Measurements from ENCODE around the gene TNFRSF14.

DNA sequence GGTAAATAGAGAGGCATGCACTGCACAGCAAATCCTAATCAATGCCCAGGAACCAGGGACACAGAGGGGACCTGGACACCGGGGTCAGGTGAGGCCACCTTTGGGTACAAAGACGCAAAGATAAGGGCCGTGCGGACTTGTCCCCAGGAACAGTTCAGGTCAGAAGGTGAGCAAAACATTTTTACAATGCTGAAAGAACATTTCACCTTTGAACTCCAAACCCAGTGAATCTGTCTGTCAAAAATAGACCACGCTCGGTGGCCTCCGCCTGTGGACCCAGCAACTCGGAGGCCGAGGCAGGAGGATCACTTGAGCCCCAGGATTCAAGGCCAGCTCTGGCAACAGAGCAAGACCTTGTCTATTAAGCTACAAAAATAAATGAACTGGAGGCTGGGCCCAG lies 15.2 kb downstream of the TNFRSF14 start:
- TF ChIP-seq, protein P1, sequence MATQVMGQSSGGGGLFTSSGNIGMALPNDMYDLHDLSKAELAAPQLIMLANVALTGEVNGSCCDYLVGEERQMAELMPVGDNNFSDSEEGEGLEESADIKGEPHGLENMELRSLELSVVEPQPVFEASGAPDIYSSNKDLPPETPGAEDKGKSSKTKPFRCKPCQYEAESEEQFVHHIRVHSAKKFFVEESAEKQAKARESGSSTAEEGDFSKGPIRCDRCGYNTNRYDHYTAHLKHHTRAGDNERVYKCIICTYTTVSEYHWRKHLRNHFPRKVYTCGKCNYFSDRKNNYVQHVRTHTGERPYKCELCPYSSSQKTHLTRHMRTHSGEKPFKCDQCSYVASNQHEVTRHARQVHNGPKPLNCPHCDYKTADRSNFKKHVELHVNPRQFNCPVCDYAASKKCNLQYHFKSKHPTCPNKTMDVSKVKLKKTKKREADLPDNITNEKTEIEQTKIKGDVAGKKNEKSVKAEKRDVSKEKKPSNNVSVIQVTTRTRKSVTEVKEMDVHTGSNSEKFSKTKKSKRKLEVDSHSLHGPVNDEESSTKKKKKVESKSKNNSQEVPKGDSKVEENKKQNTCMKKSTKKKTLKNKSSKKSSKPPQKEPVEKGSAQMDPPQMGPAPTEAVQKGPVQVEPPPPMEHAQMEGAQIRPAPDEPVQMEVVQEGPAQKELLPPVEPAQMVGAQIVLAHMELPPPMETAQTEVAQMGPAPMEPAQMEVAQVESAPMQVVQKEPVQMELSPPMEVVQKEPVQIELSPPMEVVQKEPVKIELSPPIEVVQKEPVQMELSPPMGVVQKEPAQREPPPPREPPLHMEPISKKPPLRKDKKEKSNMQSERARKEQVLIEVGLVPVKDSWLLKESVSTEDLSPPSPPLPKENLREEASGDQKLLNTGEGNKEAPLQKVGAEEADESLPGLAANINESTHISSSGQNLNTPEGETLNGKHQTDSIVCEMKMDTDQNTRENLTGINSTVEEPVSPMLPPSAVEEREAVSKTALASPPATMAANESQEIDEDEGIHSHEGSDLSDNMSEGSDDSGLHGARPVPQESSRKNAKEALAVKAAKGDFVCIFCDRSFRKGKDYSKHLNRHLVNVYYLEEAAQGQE (IDR thresholded peaks at IDR 0.05) = no peak
- TF ChIP-seq, protein P2, sequence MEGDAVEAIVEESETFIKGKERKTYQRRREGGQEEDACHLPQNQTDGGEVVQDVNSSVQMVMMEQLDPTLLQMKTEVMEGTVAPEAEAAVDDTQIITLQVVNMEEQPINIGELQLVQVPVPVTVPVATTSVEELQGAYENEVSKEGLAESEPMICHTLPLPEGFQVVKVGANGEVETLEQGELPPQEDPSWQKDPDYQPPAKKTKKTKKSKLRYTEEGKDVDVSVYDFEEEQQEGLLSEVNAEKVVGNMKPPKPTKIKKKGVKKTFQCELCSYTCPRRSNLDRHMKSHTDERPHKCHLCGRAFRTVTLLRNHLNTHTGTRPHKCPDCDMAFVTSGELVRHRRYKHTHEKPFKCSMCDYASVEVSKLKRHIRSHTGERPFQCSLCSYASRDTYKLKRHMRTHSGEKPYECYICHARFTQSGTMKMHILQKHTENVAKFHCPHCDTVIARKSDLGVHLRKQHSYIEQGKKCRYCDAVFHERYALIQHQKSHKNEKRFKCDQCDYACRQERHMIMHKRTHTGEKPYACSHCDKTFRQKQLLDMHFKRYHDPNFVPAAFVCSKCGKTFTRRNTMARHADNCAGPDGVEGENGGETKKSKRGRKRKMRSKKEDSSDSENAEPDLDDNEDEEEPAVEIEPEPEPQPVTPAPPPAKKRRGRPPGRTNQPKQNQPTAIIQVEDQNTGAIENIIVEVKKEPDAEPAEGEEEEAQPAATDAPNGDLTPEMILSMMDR (IDR thresholded peaks at IDR 0.05; ENCODE audit: low read depth, low read length, missing input control) = no peak
